Hematopoietic multipotent progenitor cell treated with erythropoietin and hydrocortisone succinate and interleukin-3 and kit ligand, for 6 days (in vitro differentiated cells): ENCODE results near the gene AKR1C2.
"Not testable (repeated sequence)": the region's sequence is repeated elsewhere in the genome, so short reads cannot be mapped to it uniquely, and the experiment has no call there.

Experiments used
- DNase-seq: peaks from one replicate; pipeline ENCODE4 v3.0.0-alpha.2; 2015

The AKR1C2 gene

GRCh38 chr10:4984971-4985594 lies 18.6 kb downstream of the AKR1C2 start:
- DNase-seq: no peak

GRCh38 chr10:4984223-4984622 lies 19.4 kb downstream of the AKR1C2 start:
- DNase-seq: no peak

- no peak for DNase-seq
These were observed 19.9 kb downstream of the AKR1C2 start for GRCh38 chr10:4983615-4984216.

GRCh38 chr10:4982764-4983226 lies 20.9 kb downstream of the AKR1C2 start:
- DNase-seq: no peak

GRCh38 chr10:4981722-4982471 lies 21.8 kb downstream of the AKR1C2 start:
- peak; percentile 90 for DNase-seq

- DNase-seq: no peak
These were observed 22.9 kb downstream of the AKR1C2 start for GRCh38 chr10:4980793-4981192.

GRCh38 chr10:4978870-4979269 lies 24.8 kb downstream of the AKR1C2 start:
- no peak for DNase-seq

- no peak for DNase-seq
These were observed 26.6 kb downstream of the AKR1C2 start for GRCh38 chr10:4977025-4977424.

GRCh38 chr10:4974400-4974799 lies 29.3 kb downstream of the AKR1C2 start:
- not testable (repeated sequence) for DNase-seq

- not testable (repeated sequence) for DNase-seq
These were observed 30.4 kb downstream of the AKR1C2 start for GRCh38 chr10:4973294-4973693.

GRCh38 chr10:4972369-4973142 lies 31.1 kb downstream of the AKR1C2 start:
- DNase-seq: not testable (repeated sequence)

- DNase-seq: not testable (repeated sequence)
These were observed 33.3 kb downstream of the AKR1C2 start for GRCh38 chr10:4970362-4970761.

GRCh38 chr10:4969289-4969688 lies 34.4 kb downstream of the AKR1C2 start:
- DNase-seq: not testable (repeated sequence)

GRCh38 chr10:4967189-4967588 lies 36.5 kb downstream of the AKR1C2 start:
- DNase-seq: not testable (repeated sequence)

- DNase-seq: not testable (repeated sequence)
These were observed 37.9 kb downstream of the AKR1C2 start for GRCh38 chr10:4965763-4966162.

- not testable (repeated sequence) for DNase-seq
These were observed 39.9 kb downstream of the AKR1C2 start for GRCh38 chr10:4963815-4964154.

GRCh38 chr10:4962876-4963814 lies 40.5 kb downstream of the AKR1C2 start, which contains the start of gene AKR1C1:
AKR1C1 (plus strand) TSS chr10:4963415; CDS start chr10:4963445, 30 bp downstream.
- not testable (repeated sequence) for DNase-seq

- not testable (repeated sequence) for DNase-seq
These were observed 41.3 kb downstream of the AKR1C2 start for GRCh38 chr10:4962308-4962707.

- not testable (repeated sequence) for DNase-seq
These were observed 42.1 kb downstream of the AKR1C2 start for GRCh38 chr10:4961558-4961957.

GRCh38 chr10:4956955-4957645 lies 46.6 kb downstream of the AKR1C2 start:
- not testable (repeated sequence) for DNase-seq

- not testable (repeated sequence) for DNase-seq
These were observed 47.6 kb downstream of the AKR1C2 start for GRCh38 chr10:4956088-4956487.
